GM12875 (cell line): ENCODE results near the gene OSBP.

Source experiments
- H3K4me3 ChIP-seq: one replicate; pipeline ENCODE4 v1.5.1; 2011; ENCODE audit warnings: low read depth, low read length, control low read depth
- TF ChIP-seq, protein P1 (sequence below): IDR thresholded peaks from 2 replicates; pipeline ENCODE4 v1.5.1; 2011; ENCODE audit warnings: low read depth, mild to moderate bottlenecking, control low read depth, inconsistent platforms, low read length, moderate library complexity, borderline replicate concordance; ENCODE audit not compliant: insufficient read depth

OSBP gene, protein sequence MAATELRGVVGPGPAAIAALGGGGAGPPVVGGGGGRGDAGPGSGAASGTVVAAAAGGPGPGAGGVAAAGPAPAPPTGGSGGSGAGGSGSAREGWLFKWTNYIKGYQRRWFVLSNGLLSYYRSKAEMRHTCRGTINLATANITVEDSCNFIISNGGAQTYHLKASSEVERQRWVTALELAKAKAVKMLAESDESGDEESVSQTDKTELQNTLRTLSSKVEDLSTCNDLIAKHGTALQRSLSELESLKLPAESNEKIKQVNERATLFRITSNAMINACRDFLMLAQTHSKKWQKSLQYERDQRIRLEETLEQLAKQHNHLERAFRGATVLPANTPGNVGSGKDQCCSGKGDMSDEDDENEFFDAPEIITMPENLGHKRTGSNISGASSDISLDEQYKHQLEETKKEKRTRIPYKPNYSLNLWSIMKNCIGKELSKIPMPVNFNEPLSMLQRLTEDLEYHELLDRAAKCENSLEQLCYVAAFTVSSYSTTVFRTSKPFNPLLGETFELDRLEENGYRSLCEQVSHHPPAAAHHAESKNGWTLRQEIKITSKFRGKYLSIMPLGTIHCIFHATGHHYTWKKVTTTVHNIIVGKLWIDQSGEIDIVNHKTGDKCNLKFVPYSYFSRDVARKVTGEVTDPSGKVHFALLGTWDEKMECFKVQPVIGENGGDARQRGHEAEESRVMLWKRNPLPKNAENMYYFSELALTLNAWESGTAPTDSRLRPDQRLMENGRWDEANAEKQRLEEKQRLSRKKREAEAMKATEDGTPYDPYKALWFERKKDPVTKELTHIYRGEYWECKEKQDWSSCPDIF

DNA sequence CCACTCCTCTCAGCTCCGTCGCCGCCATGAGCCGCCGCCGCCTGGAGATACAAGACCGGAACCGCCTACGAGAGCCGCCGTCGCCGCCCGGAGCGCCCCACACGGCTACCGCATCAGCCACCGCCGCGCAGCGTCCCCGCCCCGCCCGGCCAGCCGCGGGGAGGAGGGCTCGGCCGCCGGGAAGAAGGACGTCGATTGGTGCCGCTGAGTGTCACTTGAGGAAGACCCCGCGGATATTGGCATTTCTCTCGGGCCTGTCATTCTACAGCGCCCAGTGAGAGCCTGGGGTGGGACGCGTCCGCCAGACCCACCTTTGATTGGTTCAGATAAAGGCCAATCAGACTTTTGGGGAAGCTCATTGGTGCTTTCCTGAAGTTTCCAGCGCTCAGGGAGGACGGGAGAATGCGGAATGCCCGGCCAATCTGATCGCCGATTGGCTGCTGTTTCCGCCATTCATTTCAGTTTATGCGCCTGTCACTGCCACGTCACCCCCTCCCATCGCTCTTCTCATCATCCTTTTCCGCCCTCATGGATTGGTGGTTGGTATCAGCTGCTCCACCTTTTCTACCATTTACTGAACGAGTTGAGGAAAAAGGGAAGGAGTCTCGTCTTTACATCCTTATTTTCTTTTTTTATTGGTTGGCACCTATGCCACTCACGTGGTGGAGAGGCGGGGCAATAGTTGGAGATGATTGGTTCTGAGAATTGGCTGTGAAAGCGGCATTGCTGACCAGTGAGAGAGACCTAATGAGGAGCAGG, at the start of gene OSBP:
OSBP (minus strand) TSS at position 138 of the 759 bp plus-strand sequence; CDS start at position 28, 110 bp downstream.
- TF ChIP-seq, protein P1, sequence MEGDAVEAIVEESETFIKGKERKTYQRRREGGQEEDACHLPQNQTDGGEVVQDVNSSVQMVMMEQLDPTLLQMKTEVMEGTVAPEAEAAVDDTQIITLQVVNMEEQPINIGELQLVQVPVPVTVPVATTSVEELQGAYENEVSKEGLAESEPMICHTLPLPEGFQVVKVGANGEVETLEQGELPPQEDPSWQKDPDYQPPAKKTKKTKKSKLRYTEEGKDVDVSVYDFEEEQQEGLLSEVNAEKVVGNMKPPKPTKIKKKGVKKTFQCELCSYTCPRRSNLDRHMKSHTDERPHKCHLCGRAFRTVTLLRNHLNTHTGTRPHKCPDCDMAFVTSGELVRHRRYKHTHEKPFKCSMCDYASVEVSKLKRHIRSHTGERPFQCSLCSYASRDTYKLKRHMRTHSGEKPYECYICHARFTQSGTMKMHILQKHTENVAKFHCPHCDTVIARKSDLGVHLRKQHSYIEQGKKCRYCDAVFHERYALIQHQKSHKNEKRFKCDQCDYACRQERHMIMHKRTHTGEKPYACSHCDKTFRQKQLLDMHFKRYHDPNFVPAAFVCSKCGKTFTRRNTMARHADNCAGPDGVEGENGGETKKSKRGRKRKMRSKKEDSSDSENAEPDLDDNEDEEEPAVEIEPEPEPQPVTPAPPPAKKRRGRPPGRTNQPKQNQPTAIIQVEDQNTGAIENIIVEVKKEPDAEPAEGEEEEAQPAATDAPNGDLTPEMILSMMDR, result no peak

DNA sequence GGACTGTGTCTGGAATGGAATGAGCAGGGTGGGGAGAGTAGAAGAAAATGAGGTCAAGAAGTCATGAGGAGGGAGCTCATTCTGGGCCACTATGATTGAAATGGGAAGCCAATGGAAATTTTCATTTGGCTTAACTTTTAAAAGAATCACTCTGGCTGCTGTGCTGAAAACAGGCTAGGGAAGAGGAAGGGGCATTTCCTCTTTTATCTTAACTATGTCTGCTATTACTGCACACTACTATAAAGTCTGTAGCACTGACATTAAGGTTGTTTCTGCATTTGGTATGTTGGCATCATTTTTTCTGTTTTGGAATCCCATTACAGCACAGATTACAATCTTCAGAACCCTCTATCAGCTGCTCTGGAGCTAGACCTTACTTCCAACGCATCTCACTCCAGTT, 45.0 kb upstream of the OSBP start:
- TF ChIP-seq, protein P1, result no peak
- no peak overlapping the region for H3K4me3 ChIP-seq

More for the DNA sequence above, at the start of gene OSBP:
- H3K4me3 ChIP-seq, result peak within 1 kb of the TSS; percentile 63

DNA sequence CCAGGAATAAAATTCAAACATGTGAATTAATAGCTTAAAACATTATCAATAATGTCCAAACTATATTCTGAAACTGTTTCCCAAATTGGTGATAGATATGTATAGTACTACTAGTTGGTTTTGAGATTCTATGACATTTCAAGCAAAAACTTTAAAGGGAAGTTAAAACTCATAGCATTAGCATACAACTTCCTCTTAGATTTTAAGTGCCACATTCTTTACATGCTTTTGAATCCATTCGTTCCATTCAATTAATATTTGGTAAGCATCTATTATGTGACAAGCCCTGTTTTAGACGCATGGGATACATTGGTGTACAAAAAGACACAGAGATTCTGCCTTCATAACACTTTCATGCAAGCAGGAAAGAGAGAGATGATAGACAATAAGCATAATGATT, 44.4 kb upstream of the OSBP start:
- TF ChIP-seq, protein P1, result no peak
- H3K4me3 ChIP-seq, result no peak overlapping the region

- H3K4me3 ChIP-seq, result no peak overlapping the region
- TF ChIP-seq, protein P1, result no peak
Measured at GRCh38 chr11:59658036-59658435, 42.5 kb upstream of the OSBP start.

GRCh38 chr11:59654893-59655292, 39.3 kb upstream of the OSBP start:
- no peak overlapping the region for H3K4me3 ChIP-seq
- TF ChIP-seq, protein P1, result no peak

GRCh38 chr11:59647245-59647980, 31.8 kb upstream of the OSBP start:
- TF ChIP-seq, protein P1, result no peak
- no peak overlapping the region for H3K4me3 ChIP-seq
